A673 (cell line): ENCODE results near the gene CDH18. TPM values are rescaled to one million over a fixed set of nuclear protein-coding genes. Genes with fewer than 3 reads are reported as not detected.
A peak's percentile ranks its signal among the peaks of the same experiment; 100 is the strongest.

Experiments
- BruUV-seq: library from RNA; stranded (reverse); fragments of 400-500 nt; replicated peaks from 2 replicates; lab custom pipeline; 2021; lab: Mats Ljungman, UMichigan
- CTCF ChIA-PET: fragments of 300-600 bp; sonication (Branson Sonifier 250); formaldehyde crosslinking; loops from one replicate; lab custom pipeline; 2022; ENCODE audit warnings: antibody characterized with exemption; lab: Charles Lee
- POLR2A ChIA-PET: fragments of 300-600 bp; sonication (Branson Sonifier 250); formaldehyde crosslinking; loops from one replicate; lab custom pipeline; 2022; ENCODE audit warnings: antibody characterized with exemption; ENCODE audit not compliant: low non-redundant PET; lab: Charles Lee
- DNase-seq: peaks from one replicate; pipeline ENCODE4 v3.0.0-alpha.2; 2015; ENCODE audit warnings: low spot score
- H3K27ac ChIP-seq: fragments of 200-600 bp; sonication (generic); 2 replicates; pipeline ENCODE4 v1.5.1; 2016; ENCODE audit warnings: mixed run types, low read depth, mild to moderate bottlenecking, mixed read lengths, antibody characterized with exemption, low read length; ENCODE audit not compliant: poor library complexity, severe bottlenecking
- H3K27me3 ChIP-seq: fragments of 200-600 bp; sonication (generic); replicated peaks from 2 replicates; pipeline ENCODE4 v1.6.1; 2017; ENCODE audit warnings: mixed run types, low read depth, mild to moderate bottlenecking, mixed read lengths, antibody characterized with exemption, low read length; ENCODE audit not compliant: insufficient read depth, poor library complexity
- H3K36me3 ChIP-seq: fragments of 200-600 bp; sonication (generic); 2 replicates; pipeline ENCODE4 v1.6.1; 2016; ENCODE audit warnings: mixed run types, mild to moderate bottlenecking, mixed read lengths, antibody characterized with exemption, low read length; ENCODE audit not compliant: insufficient read depth, poor library complexity, severe bottlenecking
- H3K4me1 ChIP-seq: fragments of 200-600 bp; sonication (generic); 2 replicates; pipeline ENCODE4 v1.6.1; 2017; ENCODE audit warnings: mixed run types, mild to moderate bottlenecking, mixed read lengths, antibody characterized with exemption, low read length; ENCODE audit not compliant: insufficient read depth, poor library complexity, severe bottlenecking
- H3K4me3 ChIP-seq: fragments of 200-600 bp; sonication (generic); 2 replicates; pipeline ENCODE4 v1.5.1; 2016; ENCODE audit warnings: low read depth, mixed run types, mild to moderate bottlenecking, mixed read lengths, low read length; ENCODE audit not compliant: poor library complexity, severe bottlenecking
- H3K9me3 ChIP-seq: fragments of 200-600 bp; sonication (generic); 2 replicates; pipeline ENCODE4 v1.6.1; 2016; ENCODE audit warnings: mixed run types, low read depth, mild to moderate bottlenecking, mixed read lengths, antibody characterized with exemption, low read length; ENCODE audit not compliant: poor library complexity, severe bottlenecking
- EZH2 ChIP-seq: fragments of 200-600 bp; sonication (generic); IDR thresholded peaks from 2 replicates; pipeline ENCODE4 v1.6.1; 2017; ENCODE audit warnings: borderline replicate concordance, low read depth, mild to moderate bottlenecking, mixed read lengths, antibody characterized with exemption, low read length; ENCODE audit not compliant: poor library complexity, severe bottlenecking
- intact Hi-C: fragments of 100-400 bp; cut with micrococcal nuclease; formaldehyde crosslinking; loops from one replicate; pipeline ENCODE4 v1.10.0; 2022; ENCODE audit not compliant: unreplicated experiment
- total RNA-seq: library from RNA; stranded (reverse); gene quantifications from 2 replicates; pipeline ENCODE4 v1.2.3, GENCODE V29; 2021
- TF ChIP-seq, protein P1 (sequence below): fragments of 300-800, 200-600 bp; sonication (generic); conservative IDR thresholded peaks from 2 replicates; pipeline ENCODE4 v1.5.1; 2017; ENCODE audit warnings: low read depth, mild to moderate bottlenecking, antibody characterized with exemption, low read length, moderate library complexity, mixed read lengths

Gene CDH18
- total RNA-seq, 1 experiment from 2014 or later, result not detected

DNA sequence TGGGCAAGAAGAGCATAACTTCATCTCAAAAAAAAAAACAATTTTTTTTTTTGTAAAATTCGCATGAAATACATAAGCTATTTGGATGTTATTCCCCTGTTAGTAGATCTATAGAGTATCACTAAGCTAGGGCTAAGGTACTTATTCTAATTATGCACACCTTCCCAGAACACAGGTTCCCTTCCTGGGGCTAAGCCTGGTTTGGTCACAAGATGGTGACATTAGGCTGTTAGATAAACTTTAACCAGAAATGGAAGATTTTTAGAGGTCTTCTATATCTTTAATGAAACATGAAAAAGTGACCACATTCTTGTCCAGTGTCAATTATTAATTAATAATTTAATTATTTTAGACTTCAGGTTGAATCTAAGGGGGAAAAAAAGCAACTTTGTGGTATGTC, 433.5 kb downstream of the CDH18 start:
- no peaks in the 10 kb centered on the region for H3K36me3 ChIP-seq
- no peaks in the 10 kb centered on the region for H3K27me3 ChIP-seq
- TF ChIP-seq EZH2, result no peak
- TF ChIP-seq, protein P1, sequence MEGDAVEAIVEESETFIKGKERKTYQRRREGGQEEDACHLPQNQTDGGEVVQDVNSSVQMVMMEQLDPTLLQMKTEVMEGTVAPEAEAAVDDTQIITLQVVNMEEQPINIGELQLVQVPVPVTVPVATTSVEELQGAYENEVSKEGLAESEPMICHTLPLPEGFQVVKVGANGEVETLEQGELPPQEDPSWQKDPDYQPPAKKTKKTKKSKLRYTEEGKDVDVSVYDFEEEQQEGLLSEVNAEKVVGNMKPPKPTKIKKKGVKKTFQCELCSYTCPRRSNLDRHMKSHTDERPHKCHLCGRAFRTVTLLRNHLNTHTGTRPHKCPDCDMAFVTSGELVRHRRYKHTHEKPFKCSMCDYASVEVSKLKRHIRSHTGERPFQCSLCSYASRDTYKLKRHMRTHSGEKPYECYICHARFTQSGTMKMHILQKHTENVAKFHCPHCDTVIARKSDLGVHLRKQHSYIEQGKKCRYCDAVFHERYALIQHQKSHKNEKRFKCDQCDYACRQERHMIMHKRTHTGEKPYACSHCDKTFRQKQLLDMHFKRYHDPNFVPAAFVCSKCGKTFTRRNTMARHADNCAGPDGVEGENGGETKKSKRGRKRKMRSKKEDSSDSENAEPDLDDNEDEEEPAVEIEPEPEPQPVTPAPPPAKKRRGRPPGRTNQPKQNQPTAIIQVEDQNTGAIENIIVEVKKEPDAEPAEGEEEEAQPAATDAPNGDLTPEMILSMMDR, result no peak
- no peak for DNase-seq
- H3K9me3 ChIP-seq, result peaks cover 7% of the 10 kb centered on the region
- no peak overlapping the region for H3K27ac ChIP-seq
- no TSS peak for BruUV-seq
- no peak overlapping the region for H3K4me3 ChIP-seq
- CTCF ChIA-PET, result no interaction called here
- H3K4me1 ChIP-seq, result no peaks in the 10 kb centered on the region
- intact Hi-C loops, result no loop called here
- POLR2A ChIA-PET, result no interaction called here

DNA sequence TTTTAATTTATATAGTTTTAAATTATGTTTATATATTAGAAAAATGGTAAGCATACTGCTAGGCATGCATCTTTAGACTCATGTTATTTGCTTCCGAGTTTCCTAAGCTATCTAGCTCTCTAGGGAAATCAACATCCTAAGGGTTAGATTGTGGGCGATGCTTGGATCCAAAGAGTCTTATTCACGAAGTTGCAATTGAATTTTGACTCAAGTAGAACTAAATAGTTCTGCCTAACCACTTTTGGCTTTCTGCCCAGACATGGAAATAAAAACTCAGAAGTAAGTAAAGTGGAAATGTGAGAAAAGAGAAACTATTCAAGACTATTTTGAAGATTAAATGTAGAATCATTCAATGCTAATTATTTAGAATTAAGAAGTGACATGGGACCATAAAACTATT, 440.4 kb downstream of the CDH18 start:
- BruUV-seq, result no TSS peak
- ChIA-PET POLR2A (no interaction called here), CTCF (no interaction called here)
- Histone ChIP-seq H3K27ac (no peak overlapping the region), H3K9me3 (no peaks in the 10 kb centered on the region), H3K4me3 (no peak overlapping the region), H3K27me3 (no peaks in the 10 kb centered on the region), H3K4me1 (no peaks in the 10 kb centered on the region), H3K36me3 (no peaks in the 10 kb centered on the region)
- peak; percentile 52 for DNase-seq
- TF ChIP-seq, protein P1, result no peak
- TF ChIP-seq EZH2, result no peak
- intact Hi-C loops, result no loop called here

DNA sequence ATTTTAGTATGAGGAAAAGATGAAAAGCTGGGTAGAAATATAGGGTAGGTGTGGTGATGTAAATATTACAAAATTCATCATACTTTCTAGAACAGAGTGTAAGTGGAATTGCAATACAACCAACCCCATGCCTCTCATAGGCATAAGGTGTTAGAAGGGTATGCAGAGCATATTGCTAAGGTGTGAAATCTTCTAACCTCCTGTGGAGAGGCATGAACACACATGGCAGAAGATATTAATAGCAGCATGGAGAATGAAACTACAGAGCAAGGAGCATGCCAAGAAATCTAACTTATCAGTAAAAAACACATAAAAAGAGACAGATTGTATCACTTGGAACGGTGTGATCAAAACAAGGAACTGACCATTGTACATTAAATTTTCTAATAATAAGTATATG, 441.5 kb downstream of the CDH18 start:
- intact Hi-C loops, result no loop called here
- H3K9me3 ChIP-seq, result no peaks in the 10 kb centered on the region
- H3K4me1 ChIP-seq, result no peaks in the 10 kb centered on the region
- H3K27ac ChIP-seq, result no peak overlapping the region
- no TSS peak for BruUV-seq
- TF ChIP-seq, protein P1, result no peak
- no peak for TF ChIP-seq EZH2
- DNase-seq, result no peak
- no peaks in the 10 kb centered on the region for H3K27me3 ChIP-seq
- H3K36me3 ChIP-seq, result no peaks in the 10 kb centered on the region
- no peak overlapping the region for H3K4me3 ChIP-seq
- ChIA-PET CTCF (no interaction called here), POLR2A (no interaction called here)
